ENCODE results near the gene SPACDR.

SPACDR gene

GRCh38 chr7:100486753-100487446, 22.8 kb upstream of the SPACDR start:
- peak overlapping the region; percentile 28 for H4K91ac ChIP-seq (ENCODE audit: low read length)
- no peaks in the 10 kb centered on the region for H3K27me3 ChIP-seq (ENCODE audit: control insufficient read depth in 1 of 2, insufficient read depth in 1 of 2, low read length in 2 of 2)
- H3K79me1 ChIP-seq (replicated peaks; ENCODE audit: low read length, poor library complexity, severe bottlenecking), result no peaks in the 10 kb centered on the region
- H3K9me3 ChIP-seq (ENCODE audit: control insufficient read depth, low read length), result no peaks in the 10 kb centered on the region
- no peak overlapping the region for H2BK5ac ChIP-seq (ENCODE audit: low read depth, low read length, poor library complexity, severe bottlenecking)
- no peak overlapping the region for H2AFZ ChIP-seq (ENCODE audit: low read depth, low read length)
- H3K4ac ChIP-seq (ENCODE audit: low read depth in 1 of 2, low read length in 2 of 2), result peak overlapping the region in 1 of 2 experiments; percentile 2
- H2BK12ac ChIP-seq (ENCODE audit: low read length in 2 of 2), result peak overlapping the region in 1 of 2 experiments; percentile 15
- H4K8ac ChIP-seq (ENCODE audit: low read length), result no peak overlapping the region
- H3K27ac ChIP-seq (ENCODE audit: low read length, poor library complexity, severe bottlenecking), result no peak overlapping the region
- no peak overlapping the region for H2AK5ac ChIP-seq (ENCODE audit: low read length, severe bottlenecking)
- H3K14ac ChIP-seq (ENCODE audit: low read length in 2 of 2), result no peak overlapping the region
- no peak overlapping the region for H3K4me3 ChIP-seq (ENCODE audit: insufficient read depth in 1 of 2, low read depth in 1 of 2, low read length in 2 of 2)
- DNase-seq, result peak; percentile 45
- H3K23ac ChIP-seq (ENCODE audit: low read length in 2 of 2), result no peak overlapping the region
- no peak overlapping the region for H3K9ac ChIP-seq (ENCODE audit: low read length)
- no peak overlapping the region for H2BK15ac ChIP-seq (ENCODE audit: low read depth, poor library complexity, severe bottlenecking)
- WGBS, result 86% methylated on average over 30 of the region's 30 CpGs
- H2BK120ac ChIP-seq (ENCODE audit: low read depth, low read length), result no peak overlapping the region
- H3K4me2 ChIP-seq (ENCODE audit: low read length, poor library complexity, severe bottlenecking), result no peak overlapping the region
- H3K36me3 ChIP-seq (ENCODE audit: control insufficient read depth in 1 of 2, insufficient read depth in 2 of 2, low read depth in 1 of 2, low read length in 2 of 2), result peaks cover 0 to 8% of the 10 kb centered on the region in 2 experiments
- no peak overlapping the region for H3K18ac ChIP-seq (ENCODE audit: low read depth in 1 of 2, low read length in 2 of 2)
- peaks cover 27% of the 10 kb centered on the region for H3K4me1 ChIP-seq (ENCODE audit: control insufficient read depth, insufficient read depth, low read depth, low read length)

- Histone ChIP-seq H2AK5ac (ENCODE audit: low read length, severe bottlenecking) (no peak overlapping the region), H3K9me3 (ENCODE audit: control insufficient read depth, low read length) (no peaks in the 10 kb centered on the region), H4K91ac (ENCODE audit: low read length) (no peak overlapping the region), H3K9ac (ENCODE audit: low read length) (no peak overlapping the region), H3K4ac (ENCODE audit: low read depth in 1 of 2, low read length in 2 of 2) (no peak overlapping the region), H4K8ac (ENCODE audit: low read length) (no peak overlapping the region), H3K27me3 (ENCODE audit: control insufficient read depth in 1 of 2, insufficient read depth in 1 of 2, low read length in 2 of 2) (no peaks in the 10 kb centered on the region), H2BK120ac (ENCODE audit: low read depth, low read length) (no peak overlapping the region), H3K4me1 (ENCODE audit: control insufficient read depth, insufficient read depth, low read depth, low read length) (peaks cover 27% of the 10 kb centered on the region), H3K14ac (ENCODE audit: low read length in 2 of 2) (peak overlapping the region in 1 of 2 experiments; percentile 87), H3K36me3 (ENCODE audit: control insufficient read depth in 1 of 2, insufficient read depth in 2 of 2, low read depth in 1 of 2, low read length in 2 of 2) (peaks cover 0 to 8% of the 10 kb centered on the region in 2 experiments), H2AFZ (ENCODE audit: low read depth, low read length) (no peak overlapping the region), H2BK15ac (ENCODE audit: low read depth, poor library complexity, severe bottlenecking) (peak overlapping the region; percentile 26), H3K4me2 (ENCODE audit: low read length, poor library complexity, severe bottlenecking) (no peak overlapping the region), H3K79me1 (replicated peaks; ENCODE audit: low read length, poor library complexity, severe bottlenecking) (no peaks in the 10 kb centered on the region), H2BK5ac (ENCODE audit: low read depth, low read length, poor library complexity, severe bottlenecking) (no peak overlapping the region), H3K4me3 (ENCODE audit: insufficient read depth in 1 of 2, low read depth in 1 of 2, low read length in 2 of 2) (no peak overlapping the region), H3K18ac (ENCODE audit: low read depth in 1 of 2, low read length in 2 of 2) (peak overlapping the region in 1 of 2 experiments; percentile 72), H2BK12ac (ENCODE audit: low read length in 2 of 2) (peak overlapping the region in 1 of 2 experiments; percentile 86), H3K23ac (ENCODE audit: low read length in 2 of 2) (no peak overlapping the region), H3K27ac (ENCODE audit: low read length, poor library complexity, severe bottlenecking) (no peak overlapping the region)
- no peak for DNase-seq
- 89% methylated on average over 3 of the region's 5 CpGs for WGBS
These were observed 22.1 kb upstream of the SPACDR start for GRCh38 chr7:100486111-100486636.

GRCh38 chr7:100485471-100485876, 21.4 kb upstream of the SPACDR start:
- Histone ChIP-seq H3K27ac (ENCODE audit: low read length, poor library complexity, severe bottlenecking) (no peak overlapping the region), H3K23ac (ENCODE audit: low read length in 2 of 2) (no peak overlapping the region), H2BK120ac (ENCODE audit: low read depth, low read length) (no peak overlapping the region), H3K4me1 (ENCODE audit: control insufficient read depth, insufficient read depth, low read depth, low read length) (peaks cover 26% of the 10 kb centered on the region), H3K9me3 (ENCODE audit: control insufficient read depth, low read length) (no peaks in the 10 kb centered on the region), H4K91ac (ENCODE audit: low read length) (peak overlapping the region; percentile 70), H3K14ac (ENCODE audit: low read length in 2 of 2) (peak overlapping the region in 1 of 2 experiments; percentile 67), H3K9ac (ENCODE audit: low read length) (no peak overlapping the region), H3K4ac (ENCODE audit: low read depth in 1 of 2, low read length in 2 of 2) (no peak overlapping the region), H2BK15ac (ENCODE audit: low read depth, poor library complexity, severe bottlenecking) (peak overlapping the region; percentile 73), H3K4me2 (ENCODE audit: low read length, poor library complexity, severe bottlenecking) (no peak overlapping the region), H4K8ac (ENCODE audit: low read length) (peak overlapping the region; percentile 27), H3K18ac (ENCODE audit: low read depth in 1 of 2, low read length in 2 of 2) (peak overlapping the region in 1 of 2 experiments; percentile 8), H2BK5ac (ENCODE audit: low read depth, low read length, poor library complexity, severe bottlenecking) (no peak overlapping the region), H2AFZ (ENCODE audit: low read depth, low read length) (no peak overlapping the region), H3K79me1 (replicated peaks; ENCODE audit: low read length, poor library complexity, severe bottlenecking) (no peaks in the 10 kb centered on the region), H3K27me3 (ENCODE audit: control insufficient read depth in 1 of 2, insufficient read depth in 1 of 2, low read length in 2 of 2) (no peaks in the 10 kb centered on the region), H2AK5ac (ENCODE audit: low read length, severe bottlenecking) (no peak overlapping the region), H2BK12ac (ENCODE audit: low read length in 2 of 2) (no peak overlapping the region), H3K4me3 (ENCODE audit: insufficient read depth in 1 of 2, low read depth in 1 of 2, low read length in 2 of 2) (peak overlapping the region in 1 of 2 experiments; percentile 44), H3K36me3 (ENCODE audit: control insufficient read depth in 1 of 2, insufficient read depth in 2 of 2, low read depth in 1 of 2, low read length in 2 of 2) (peaks cover 0 to 5% of the 10 kb centered on the region in 2 experiments)
- WGBS, result 78% methylated on average over 4 of the region's 4 CpGs
- peak; percentile 58 for DNase-seq

GRCh38 chr7:100484673-100485045, 20.6 kb upstream of the SPACDR start:
- peaks cover 20% of the 10 kb centered on the region for H3K4me1 ChIP-seq (ENCODE audit: control insufficient read depth, insufficient read depth, low read depth, low read length)
- peak overlapping the region in 1 of 2 experiments; percentile 90 for H2BK12ac ChIP-seq (ENCODE audit: low read length in 2 of 2)
- no peak for DNase-seq
- no peak overlapping the region for H4K8ac ChIP-seq (ENCODE audit: low read length)
- peak overlapping the region; percentile 47 for H2AFZ ChIP-seq (ENCODE audit: low read depth, low read length)
- no peak overlapping the region for H3K14ac ChIP-seq (ENCODE audit: low read length in 2 of 2)
- 81% methylated on average over 6 of the region's 6 CpGs for WGBS
- peak overlapping the region; percentile 75 for H3K9ac ChIP-seq (ENCODE audit: low read length)
- no peak overlapping the region for H3K27ac ChIP-seq (ENCODE audit: low read length, poor library complexity, severe bottlenecking)
- no peak overlapping the region for H2AK5ac ChIP-seq (ENCODE audit: low read length, severe bottlenecking)
- H2BK15ac ChIP-seq (ENCODE audit: low read depth, poor library complexity, severe bottlenecking), result no peak overlapping the region
- no peak overlapping the region for H3K4me2 ChIP-seq (ENCODE audit: low read length, poor library complexity, severe bottlenecking)
- peak overlapping the region in 1 of 2 experiments; percentile 43 for H3K4ac ChIP-seq (ENCODE audit: low read depth in 1 of 2, low read length in 2 of 2)
- no peaks in the 10 kb centered on the region for H3K79me1 ChIP-seq (replicated peaks; ENCODE audit: low read length, poor library complexity, severe bottlenecking)
- H3K4me3 ChIP-seq (ENCODE audit: insufficient read depth in 1 of 2, low read depth in 1 of 2, low read length in 2 of 2), result peak overlapping the region in 1 of 2 experiments; percentile 84
- H4K91ac ChIP-seq (ENCODE audit: low read length), result no peak overlapping the region
- H3K27me3 ChIP-seq (ENCODE audit: control insufficient read depth in 1 of 2, insufficient read depth in 1 of 2, low read length in 2 of 2), result no peaks in the 10 kb centered on the region
- peaks cover 0 to 5% of the 10 kb centered on the region in 2 experiments for H3K36me3 ChIP-seq (ENCODE audit: control insufficient read depth in 1 of 2, insufficient read depth in 2 of 2, low read depth in 1 of 2, low read length in 2 of 2)
- H3K18ac ChIP-seq (ENCODE audit: low read depth in 1 of 2, low read length in 2 of 2), result peak overlapping the region in 1 of 2 experiments; percentile 21
- H3K23ac ChIP-seq (ENCODE audit: low read length in 2 of 2), result no peak overlapping the region
- H2BK5ac ChIP-seq (ENCODE audit: low read depth, low read length, poor library complexity, severe bottlenecking), result no peak overlapping the region
- H2BK120ac ChIP-seq (ENCODE audit: low read depth, low read length), result no peak overlapping the region
- H3K9me3 ChIP-seq (ENCODE audit: control insufficient read depth, low read length), result no peaks in the 10 kb centered on the region
